ENCODE data around the gene TAMALIN.

Gene TAMALIN

GRCh38 chr12:52055731-52056711 lies 49.3 kb downstream of the TAMALIN start:
- ChIA-PET CTCF (interaction anchor here (1.0 to 1.3 kb wide), 2 partner anchors 14 to 30 kb away, joined by 3 to 5 read pairs; partner anchors contain the start of gene ATG101), POLR2A (no interaction called here)
- no peak for DNase-seq (ENCODE audit: extremely low spot score)
- no peak for TF ChIP-seq BHLHE40 (IDR thresholded peaks at IDR 0.05; ENCODE audit: borderline replicate concordance)
- no peak for TF ChIP-seq SP1 (IDR thresholded peaks at IDR 0.05)
- no peak for TF ChIP-seq PKNOX1 (IDR thresholded peaks at IDR 0.05)
- no peak for TF ChIP-seq ELF4 (IDR thresholded peaks at IDR 0.05)
- no peak for TF ChIP-seq ARNT (IDR thresholded peaks at IDR 0.05)

- CTCF ChIA-PET, result interaction anchor here (1.0 to 1.3 kb wide), 2 partner anchors 13 to 31 kb away, joined by 3 to 5 read pairs; partner anchors contain the start of gene ATG101
Measured at GRCh38 chr12:52056801-52057637, 50.3 kb downstream of the TAMALIN start.

GRCh38 chr12:52057638-52058576 lies 51.2 kb downstream of the TAMALIN start:
- ChIA-PET POLR2A (no interaction called here), CTCF (interaction anchor here (1.3 kb wide), 1 partner anchor 32 kb away, joined by 5 read pairs; no protein-coding TSS in a partner anchor)
- no peak for DNase-seq (ENCODE audit: extremely low spot score)
- TF ChIP-seq SP1 (IDR thresholded peaks at IDR 0.05), result no peak
- no peak for TF ChIP-seq BHLHE40 (IDR thresholded peaks at IDR 0.05; ENCODE audit: borderline replicate concordance)
- no peak for TF ChIP-seq SUZ12 (IDR thresholded peaks at IDR 0.05)
- no peak for TF ChIP-seq HDGF (IDR thresholded peaks at IDR 0.05; ENCODE audit: borderline replicate concordance)
- no peak for TF ChIP-seq PKNOX1 (IDR thresholded peaks at IDR 0.05)
- no peak for TF ChIP-seq ZNF384 (IDR thresholded peaks at IDR 0.05)
- no peak for TF ChIP-seq LEF1 (IDR thresholded peaks at IDR 0.05; ENCODE audit: borderline replicate concordance)
- no peak for TF ChIP-seq NFRKB (IDR thresholded peaks at IDR 0.05)
- TF ChIP-seq FOXM1 (IDR thresholded peaks at IDR 0.05; ENCODE audit: borderline replicate concordance), result no peak
- no peak for TF ChIP-seq ARNT (IDR thresholded peaks at IDR 0.05)
- no peak for TF ChIP-seq ELF4 (IDR thresholded peaks at IDR 0.05)

More at GRCh38 chr12:52056801-52057637, 50.3 kb downstream of the TAMALIN start:
- no peak for DNase-seq (ENCODE audit: extremely low spot score)
- TF ChIP-seq HDGF (IDR thresholded peaks at IDR 0.05; ENCODE audit: borderline replicate concordance) (no peak), FOXM1 (IDR thresholded peaks at IDR 0.05; ENCODE audit: borderline replicate concordance) (no peak), BHLHE40 (IDR thresholded peaks at IDR 0.05; ENCODE audit: borderline replicate concordance) (no peak), SUZ12 (IDR thresholded peaks at IDR 0.05) (no peak), CTBP1 (IDR thresholded peaks at IDR 0.05; ENCODE audit: borderline replicate concordance) (no peak), FOXK2 (IDR thresholded peaks at IDR 0.05) (no peak), PKNOX1 (IDR thresholded peaks at IDR 0.05) (no peak)
- POLR2A ChIA-PET, result no interaction called here

- no peak for DNase-seq (ENCODE audit: extremely low spot score)
Measured at GRCh38 chr12:52058631-52059361, 52.0 kb downstream of the TAMALIN start.

More at GRCh38 chr12:52058631-52059361, 52.0 kb downstream of the TAMALIN start:
- ChIA-PET CTCF (interaction anchor here (1.2 kb wide), 1 partner anchor 34 kb away, joined by 5 read pairs; no protein-coding TSS in a partner anchor), POLR2A (interaction anchor here (1.4 kb wide), 1 partner anchor 11 kb away, joined by 4 read pairs; the partner anchor contains the start of gene ATG101)
- TF ChIP-seq HDGF (IDR thresholded peaks at IDR 0.05; ENCODE audit: borderline replicate concordance), result no peak
- TF ChIP-seq SP1 (IDR thresholded peaks at IDR 0.05), result no peak
- TF ChIP-seq ZNF384 (IDR thresholded peaks at IDR 0.05), result no peak
- TF ChIP-seq PKNOX1 (IDR thresholded peaks at IDR 0.05), result no peak
- TF ChIP-seq CTBP1 (IDR thresholded peaks at IDR 0.05; ENCODE audit: borderline replicate concordance), result no peak
- TF ChIP-seq FOXA1 (IDR thresholded peaks at IDR 0.05), result no peak
- TF ChIP-seq SUZ12 (IDR thresholded peaks at IDR 0.05), result no peak
- no peak for TF ChIP-seq NFRKB (IDR thresholded peaks at IDR 0.05)
- TF ChIP-seq L3MBTL2 (conservative IDR thresholded peaks at IDR 0.05), result no peak
- no peak for TF ChIP-seq ELF4 (IDR thresholded peaks at IDR 0.05)
